ENCODE results near the gene HK1.

Gene HK1

DNA sequence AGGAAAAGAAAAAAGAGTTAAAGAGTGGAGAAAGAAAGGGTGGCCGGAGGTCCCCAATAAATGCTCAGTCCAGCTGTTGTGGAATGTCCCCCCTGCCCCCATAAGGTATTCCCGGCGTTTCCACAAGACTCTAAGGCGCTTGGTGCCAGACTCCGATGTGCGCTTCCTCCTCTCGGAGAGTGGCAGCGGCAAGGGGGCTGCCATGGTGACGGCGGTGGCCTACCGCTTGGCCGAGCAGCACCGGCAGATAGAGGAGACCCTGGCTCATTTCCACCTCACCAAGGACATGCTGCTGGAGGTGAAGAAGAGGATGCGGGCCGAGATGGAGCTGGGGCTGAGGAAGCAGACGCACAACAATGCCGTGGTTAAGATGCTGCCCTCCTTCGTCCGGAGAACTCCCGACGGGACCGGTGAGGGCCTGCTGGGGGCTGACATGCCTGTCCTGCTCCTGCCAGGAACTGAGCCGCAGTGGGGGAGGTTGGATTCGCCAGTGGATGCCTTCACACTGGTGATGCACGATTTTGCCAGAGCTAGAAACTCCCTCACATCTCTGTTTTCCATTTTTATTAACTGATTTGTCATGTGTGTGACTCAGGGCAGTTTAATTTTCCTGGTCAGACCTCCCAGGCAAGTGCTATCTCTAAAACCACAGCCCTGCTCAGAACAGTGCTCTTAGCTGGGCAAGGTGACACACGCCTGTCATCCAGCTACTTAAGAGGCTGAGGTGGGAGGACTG, 104.3 kb downstream of the HK1 start:
- DNase-seq = no peak

DNA sequence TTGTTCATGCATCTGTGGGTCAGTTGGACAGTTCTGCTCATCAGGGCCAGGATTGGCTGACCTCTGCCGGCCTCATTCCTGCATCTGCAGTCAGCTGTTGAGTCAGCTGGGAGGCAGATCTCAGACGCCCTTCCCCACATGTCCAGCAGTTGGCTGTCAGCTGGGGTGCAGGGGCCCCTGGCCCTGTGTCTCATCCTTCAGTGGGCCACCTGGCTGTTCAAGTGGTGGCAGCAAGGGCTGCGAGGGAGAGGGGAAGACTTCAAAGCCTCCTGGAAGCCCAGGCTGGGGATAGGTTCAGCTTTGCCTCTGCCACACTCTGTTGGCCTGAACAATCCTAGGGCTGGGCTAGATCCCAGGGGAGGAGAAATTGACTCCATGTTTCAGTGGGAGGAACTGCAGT, 105.3 kb downstream of the HK1 start:
- DNase-seq = no peak

DNA sequence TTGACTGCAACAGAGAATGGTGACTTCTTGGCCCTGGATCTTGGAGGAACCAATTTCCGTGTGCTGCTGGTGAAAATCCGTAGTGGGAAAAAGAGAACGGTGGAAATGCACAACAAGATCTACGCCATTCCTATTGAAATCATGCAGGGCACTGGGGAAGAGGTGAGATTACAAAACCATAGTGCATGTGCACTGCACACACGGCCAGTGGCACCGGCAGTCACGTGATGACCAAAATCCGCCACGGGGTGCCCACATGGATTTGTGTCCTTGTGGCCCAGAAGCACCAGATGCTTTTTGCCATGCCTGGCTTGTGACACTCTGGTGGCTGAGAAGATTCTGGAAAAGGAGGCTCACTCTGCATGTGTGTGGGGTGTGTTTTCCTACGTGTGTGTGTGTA, 106.0 kb downstream of the HK1 start:
- no peak for DNase-seq

DNA sequence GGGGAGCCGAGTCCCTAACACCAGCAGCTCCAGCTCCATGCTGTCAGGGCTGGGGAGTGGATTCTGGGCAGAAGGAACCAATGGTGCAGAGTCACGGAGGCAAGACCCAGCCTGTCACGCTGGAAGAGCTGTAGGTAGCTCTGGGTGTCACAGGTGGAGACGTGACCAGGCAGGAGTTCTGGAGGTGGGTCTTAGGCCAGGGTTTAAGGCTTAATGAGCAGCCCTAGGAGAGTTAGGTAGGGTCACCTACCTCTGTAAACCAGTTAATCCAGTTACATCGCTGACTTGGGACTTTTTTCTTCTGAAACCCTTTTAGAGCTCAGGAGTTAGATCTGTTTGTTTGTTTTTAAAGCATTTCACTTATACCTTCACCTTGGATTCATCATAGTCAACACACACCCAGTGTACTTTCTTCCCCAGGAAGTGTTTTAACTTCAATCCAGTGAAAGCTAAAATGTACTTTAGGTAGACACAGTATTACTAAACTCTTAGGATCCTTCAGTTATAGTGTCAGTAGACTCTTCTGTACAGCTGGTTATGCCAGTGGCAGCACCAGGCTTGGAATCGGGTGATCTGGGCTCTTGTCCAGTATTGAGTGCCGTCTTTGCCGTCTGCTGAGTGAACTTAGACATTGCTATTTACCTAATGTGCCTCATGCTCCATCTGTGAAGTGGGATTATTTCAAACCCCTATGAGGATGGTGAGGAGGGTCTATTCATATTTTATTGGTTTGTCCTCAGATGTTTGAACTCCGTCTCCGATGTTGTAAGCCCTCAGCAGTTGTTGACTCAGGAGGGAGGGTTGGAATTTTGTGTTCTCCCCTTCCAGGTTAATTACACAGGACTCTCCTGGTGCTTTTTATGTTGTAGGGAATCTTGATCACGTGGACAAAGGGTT, 107.4 kb downstream of the HK1 start:
- no peak for DNase-seq

DNA sequence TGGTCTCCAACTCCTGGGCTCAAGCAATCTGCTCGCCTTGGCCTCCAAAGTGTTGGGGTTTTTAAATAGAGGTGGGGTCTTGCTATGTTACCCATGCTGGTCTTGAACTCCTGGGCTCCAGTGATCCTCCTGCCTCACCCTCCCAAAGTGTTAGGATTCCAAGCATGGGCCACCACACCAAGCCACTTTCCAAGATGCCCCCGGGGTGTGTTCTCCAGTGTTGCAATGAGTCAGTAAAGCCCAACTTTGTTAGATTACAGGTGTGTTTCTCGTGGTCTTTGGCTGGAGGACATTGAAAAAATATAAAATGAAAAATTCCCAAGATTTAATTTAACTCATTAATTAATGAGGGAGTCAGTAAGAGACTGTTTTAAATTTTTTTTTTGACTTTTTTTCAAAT, 109.2 kb downstream of the HK1 start:
- no peak for DNase-seq

DNA sequence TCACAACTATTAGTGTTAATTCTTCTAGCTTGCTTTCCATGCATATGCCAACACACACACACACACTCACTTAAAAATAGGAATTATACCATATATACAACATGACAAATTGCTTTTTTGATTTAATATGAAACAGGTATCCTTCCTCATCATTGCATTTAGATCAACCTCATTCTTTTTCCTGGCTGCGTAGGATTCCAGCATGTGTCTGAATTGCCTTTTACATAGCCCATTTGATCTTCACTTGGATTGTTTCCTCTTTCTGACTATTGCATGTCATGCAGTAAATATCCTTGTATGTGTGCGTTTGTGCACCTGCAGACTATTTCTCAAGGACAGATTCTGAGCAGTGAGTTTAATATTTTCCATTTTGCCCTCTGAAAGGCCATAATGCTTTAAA, 110.2 kb downstream of the HK1 start:
- no peak for DNase-seq

DNA sequence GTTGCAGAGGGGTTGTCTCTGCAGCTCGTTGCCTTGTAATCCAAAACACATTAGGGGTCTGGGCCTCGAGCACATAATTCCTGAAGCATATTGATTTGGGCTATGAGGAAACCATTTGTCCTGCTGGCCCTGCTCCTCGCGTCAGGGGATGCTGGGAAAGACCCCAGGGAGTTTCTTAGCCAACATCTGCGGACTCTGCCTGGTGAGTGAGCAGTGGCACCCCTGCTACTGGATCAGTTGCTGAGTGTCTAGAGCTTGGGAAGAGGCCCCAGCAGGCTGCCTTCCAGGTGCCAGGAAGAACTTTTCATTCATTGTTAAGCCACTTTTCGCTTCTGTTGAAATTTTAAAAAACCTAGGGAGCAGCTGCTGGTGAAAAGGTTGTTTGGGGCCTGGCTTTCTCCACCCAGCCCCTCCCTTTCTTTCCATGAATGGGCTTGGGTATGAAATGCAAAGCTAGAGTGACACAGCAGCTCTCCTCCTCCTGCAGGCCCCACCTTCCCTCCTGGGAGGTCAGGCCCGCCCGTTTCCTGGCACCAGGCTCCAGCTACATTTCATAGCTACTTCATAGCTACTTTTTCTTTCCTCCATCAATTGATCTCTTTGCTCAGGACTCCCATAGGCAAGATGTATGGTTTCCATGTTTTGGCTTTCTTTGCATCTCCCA, 111.7 kb downstream of the HK1 start:
- DNase-seq = no peak

DNA sequence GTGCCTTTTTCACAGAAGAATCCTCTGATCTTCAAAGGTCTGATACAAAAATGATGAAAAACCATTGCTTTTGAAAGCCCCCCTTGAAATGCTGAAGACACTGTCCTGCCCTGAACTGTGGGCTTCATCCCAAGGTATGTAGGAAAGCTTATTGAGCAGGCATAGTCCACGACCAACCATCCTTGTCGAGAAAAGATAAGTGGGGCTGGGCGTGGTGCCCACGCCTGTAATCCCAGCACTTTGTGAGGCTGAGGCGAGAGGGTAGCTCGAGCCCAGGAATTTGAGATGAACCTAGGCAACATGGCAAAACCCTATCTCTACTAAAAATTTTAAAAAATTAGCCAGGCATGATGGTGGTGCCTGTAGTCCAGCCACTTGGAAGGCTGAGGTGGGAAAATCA, 112.9 kb downstream of the HK1 start:
- DNase-seq = no peak

DNA sequence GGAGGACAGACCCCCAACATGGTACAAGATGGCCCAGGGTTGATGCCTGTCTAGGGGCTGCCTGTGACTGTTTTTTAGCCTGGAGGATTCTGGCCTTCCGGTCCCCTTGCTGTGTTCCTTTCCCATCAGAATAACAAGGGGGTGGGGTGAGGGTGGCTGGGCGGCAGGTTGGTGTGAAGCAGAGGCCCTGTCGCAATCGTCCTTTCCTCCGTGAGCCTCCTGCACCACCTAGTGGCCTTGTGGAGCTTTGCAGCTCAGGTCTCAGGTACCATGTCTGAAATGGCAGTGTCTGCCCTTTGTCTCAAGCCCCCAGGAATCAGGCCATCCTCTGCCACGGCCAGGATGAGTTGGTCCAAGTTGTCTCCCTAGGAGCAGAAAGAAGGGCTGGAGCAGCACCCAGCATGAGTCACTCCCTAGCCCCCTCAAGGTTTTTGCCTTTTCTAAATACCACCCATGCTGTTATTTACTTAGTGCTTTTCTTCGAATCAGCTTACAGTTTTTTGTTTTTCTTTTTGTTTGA, 114.2 kb downstream of the HK1 start:
- DNase-seq = peak; percentile 73

DNA sequence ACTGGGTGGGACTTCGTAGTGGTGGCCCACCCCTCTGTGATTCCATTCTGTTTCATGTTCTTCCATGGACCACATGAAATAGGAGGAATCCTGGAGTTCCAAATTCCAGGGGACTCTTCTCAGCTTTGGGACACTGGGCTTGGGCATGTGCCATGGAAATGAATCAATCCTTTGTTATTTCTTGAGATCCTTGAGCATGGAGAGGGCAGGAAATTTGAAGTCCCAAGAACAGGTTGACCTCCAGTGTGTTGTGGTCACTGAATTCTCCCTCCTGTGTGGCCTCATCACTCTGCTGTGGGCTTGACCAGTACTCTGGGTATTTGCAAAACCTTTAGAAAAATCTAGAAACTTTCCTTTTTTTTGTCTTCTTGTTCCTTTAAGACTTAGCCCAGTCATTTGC, 115.7 kb downstream of the HK1 start:
- DNase-seq = no peak

DNA sequence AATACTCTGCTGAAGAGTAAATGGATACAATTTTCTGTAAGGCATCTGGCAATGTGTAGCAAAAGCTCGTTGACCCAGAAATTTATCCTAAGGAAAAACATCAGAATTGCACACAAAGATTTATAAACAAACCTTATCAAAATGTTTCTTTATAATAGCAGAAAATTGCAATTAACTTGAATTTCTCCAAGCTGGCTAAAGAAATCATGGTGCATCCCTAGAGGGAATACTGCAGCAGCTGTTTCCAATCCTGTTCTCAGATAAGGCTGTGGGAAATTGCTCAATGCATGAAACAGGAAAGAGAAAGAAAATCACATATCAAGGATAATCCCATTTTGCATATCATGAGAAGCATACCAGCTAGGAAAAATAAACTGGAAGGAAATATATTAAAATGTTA, 119.7 kb downstream of the HK1 start:
- no peak for DNase-seq

DNA sequence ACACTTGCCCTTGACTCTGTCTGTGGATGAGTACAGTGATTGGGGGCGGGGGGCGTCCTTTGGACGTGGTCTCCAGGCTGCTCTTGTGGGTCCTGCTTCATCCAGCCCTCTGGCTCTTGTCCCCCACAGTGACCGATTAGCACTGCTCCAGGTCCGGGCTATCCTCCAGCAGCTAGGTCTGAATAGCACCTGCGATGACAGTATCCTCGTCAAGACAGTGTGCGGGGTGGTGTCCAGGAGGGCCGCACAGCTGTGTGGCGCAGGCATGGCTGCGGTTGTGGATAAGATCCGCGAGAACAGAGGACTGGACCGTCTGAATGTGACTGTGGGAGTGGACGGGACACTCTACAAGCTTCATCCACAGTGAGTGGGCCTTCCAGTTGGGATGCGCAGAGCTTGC, 120.2 kb downstream of the HK1 start:
- DNase-seq = no peak

DNA sequence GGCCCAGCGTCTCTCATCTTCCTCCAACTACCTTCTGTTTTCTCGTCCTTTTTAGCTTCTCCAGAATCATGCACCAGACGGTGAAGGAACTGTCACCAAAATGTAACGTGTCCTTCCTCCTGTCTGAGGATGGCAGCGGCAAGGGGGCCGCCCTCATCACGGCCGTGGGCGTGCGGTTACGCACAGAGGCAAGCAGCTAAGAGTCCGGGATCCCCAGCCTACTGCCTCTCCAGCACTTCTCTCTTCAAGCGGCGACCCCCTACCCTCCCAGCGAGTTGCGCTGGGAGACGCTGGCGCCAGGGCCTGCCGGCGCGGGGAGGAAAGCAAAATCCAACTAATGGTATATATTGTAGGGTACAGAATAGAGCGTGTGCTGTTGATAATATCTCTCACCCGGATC, 122.6 kb downstream of the HK1 start:
- DNase-seq = no peak

DNA sequence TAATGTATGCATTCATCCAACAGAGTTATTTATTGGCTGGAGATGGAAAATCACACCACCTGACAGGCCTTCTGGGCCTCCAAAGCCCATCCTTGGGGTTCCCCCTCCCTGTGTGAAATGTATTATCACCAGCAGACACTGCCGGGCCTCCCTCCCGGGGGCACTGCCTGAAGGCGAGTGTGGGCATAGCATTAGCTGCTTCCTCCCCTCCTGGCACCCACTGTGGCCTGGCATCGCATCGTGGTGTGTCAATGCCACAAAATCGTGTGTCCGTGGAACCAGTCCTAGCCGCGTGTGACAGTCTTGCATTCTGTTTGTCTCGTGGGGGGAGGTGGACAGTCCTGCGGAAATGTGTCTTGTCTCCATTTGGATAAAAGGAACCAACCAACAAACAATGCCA, 123.1 kb downstream of the HK1 start:
- DNase-seq = no peak

DNA sequence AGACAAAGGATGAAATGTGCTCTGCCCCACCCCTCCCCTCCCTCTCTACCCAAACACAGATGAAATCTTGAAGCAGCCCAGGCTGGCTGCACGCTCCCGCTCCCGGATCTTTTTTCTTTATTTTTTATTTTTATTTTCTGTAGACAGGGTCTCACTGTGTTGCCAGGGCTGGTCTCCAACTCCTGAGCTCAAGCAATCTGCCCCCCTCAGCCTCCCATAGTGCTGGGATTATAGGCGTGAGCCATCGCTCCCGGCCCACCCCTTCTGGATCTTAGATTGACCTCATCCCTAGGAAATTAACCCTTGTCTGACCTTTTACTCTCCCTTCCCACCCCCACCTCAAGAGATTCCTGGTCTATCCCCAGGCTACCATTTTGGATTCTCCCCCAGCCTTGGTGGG, 124.1 kb downstream of the HK1 start:
- DNase-seq = no peak

DNA sequence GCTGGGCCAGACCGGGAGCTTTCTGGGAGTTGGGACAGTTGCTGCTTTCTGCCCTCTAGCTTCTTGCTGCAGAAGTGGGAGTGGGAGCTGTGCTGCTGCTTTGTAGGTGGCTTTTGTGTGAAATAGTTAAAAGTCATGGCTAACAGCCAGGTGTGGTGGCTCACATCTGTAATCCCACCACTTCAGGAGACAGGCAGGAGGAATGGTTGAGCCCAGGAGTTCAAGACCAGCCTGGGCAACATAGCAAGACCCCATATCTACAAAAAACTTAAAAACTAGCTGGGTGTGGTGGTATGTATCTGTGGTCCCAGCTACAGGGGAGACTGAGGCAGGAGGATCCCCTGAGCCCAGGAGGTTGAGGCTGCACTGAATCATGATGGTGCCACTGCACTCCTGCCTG, 124.8 kb downstream of the HK1 start:
- no peak for DNase-seq

DNA sequence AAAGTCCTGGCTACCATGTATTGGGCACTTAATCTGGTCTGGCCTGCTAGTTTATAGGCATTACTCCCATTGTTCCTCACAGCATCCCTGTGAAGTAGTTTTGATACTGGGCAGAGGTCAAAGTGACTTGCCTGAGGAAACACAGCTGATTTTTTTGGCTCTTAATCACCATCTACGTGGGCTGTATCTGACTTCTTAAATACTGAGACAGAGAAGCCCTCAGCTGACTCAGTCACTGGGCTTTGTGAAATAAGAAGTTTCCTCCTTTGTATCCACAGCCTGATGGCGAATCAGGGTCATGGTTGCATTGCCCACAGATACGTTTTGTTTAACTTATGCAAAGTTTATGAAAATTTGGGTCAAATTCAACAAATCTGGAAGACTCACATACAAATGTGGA, 125.2 kb downstream of the HK1 start:
- DNase-seq = no peak

DNA sequence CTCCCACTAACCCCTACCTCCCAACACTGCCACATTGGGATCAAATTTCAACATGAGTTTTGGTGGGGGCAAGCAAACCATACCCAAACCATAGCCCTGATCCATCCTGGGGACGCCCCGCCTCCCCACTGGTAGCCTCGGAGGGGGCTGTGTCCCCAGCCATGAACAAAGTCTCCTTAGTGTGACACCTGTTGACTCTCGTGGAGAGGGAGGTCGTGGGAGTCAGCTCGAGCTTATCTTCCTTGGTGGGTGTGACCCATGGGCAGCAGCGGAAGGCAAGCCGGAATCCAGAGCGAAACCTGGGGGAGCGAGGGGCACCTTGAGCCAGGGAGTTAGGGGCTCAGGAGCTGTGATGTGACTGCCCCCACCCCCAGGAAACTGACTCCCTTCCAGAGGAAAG, 126.5 kb downstream of the HK1 start:
- no peak for DNase-seq

DNA sequence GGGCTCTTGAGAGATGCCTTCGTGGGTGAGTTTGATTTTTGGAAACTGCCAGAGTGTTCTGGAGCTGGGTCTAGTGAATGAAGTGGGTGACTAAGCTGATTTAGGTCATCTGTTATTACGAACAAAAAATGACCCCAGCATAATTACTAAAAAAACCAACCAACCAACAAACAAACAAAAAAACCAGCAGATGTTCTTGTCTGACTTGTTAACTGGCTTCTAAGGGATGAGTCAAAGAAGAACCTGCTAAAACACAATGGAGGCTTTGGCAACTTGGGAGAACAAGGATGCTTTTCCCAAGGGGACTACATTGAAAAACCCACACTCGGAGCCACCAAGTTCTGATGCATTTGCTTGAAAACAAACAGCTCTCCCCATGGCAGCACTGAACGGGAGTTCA, 126.9 kb downstream of the HK1 start:
- DNase-seq = no peak

DNA sequence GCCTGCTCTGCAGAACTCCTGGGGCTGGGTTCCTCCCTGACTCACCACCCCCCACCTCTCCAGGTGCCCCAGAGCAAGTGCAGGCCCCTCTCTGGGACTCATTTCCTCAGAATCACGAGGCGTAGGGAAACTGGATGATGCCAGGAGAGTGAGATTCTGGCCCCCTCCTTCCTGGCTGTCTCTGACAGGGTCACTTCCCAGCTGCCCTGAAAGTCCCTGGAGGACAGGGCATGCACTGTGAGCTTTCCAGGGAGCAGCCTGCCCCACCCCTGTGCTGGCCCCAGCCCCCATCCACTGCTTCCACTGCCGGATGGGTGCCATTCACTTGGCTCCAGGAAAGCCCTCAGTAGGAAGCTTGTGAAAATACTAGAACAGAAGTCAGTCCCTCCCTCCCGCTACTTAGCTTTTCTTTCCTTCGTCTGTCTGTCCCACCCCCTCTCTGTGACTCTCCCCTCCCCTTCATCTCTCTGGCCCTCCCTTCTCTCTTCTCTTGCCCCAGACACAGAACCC, 128.1 kb downstream of the HK1 start:
- no peak for DNase-seq

DNA sequence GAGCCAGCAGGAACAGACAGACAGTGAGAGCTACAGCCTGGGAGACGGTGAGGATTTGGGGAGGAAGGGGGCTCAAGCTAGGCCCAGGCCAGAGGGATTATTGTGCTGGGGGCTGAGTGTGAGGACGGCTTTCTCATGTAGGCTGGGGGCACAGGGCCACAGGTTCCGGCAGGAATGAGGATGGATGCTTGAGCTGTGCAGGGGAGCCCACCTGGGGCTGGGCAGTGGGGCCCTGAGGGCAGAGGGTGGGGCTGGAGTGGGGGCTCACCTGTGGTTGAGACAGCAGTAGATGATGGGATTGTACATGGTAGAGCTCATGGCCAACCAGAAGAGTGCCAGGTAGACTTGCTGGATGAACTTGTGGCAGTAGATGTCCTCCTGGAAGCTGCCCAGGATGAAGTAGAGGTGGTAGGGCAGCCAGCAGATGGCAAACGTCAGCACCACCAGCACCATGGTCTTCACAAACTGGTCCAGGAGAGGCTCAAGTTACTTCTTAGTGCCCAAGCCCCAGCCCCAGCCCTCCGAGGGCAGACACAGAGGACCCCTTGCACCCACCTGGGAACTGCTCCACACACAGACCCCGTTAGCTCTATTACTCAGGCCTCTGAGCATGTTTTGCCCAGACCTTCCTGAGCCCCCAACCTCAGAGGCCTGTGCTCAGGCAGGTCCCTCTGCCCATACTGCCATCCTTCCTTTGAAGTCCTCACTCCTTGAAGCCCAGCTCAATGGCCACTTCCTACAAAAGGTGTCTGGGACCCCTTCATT, 128.7 kb downstream of the HK1 start:
- DNase-seq = no peak

DNA sequence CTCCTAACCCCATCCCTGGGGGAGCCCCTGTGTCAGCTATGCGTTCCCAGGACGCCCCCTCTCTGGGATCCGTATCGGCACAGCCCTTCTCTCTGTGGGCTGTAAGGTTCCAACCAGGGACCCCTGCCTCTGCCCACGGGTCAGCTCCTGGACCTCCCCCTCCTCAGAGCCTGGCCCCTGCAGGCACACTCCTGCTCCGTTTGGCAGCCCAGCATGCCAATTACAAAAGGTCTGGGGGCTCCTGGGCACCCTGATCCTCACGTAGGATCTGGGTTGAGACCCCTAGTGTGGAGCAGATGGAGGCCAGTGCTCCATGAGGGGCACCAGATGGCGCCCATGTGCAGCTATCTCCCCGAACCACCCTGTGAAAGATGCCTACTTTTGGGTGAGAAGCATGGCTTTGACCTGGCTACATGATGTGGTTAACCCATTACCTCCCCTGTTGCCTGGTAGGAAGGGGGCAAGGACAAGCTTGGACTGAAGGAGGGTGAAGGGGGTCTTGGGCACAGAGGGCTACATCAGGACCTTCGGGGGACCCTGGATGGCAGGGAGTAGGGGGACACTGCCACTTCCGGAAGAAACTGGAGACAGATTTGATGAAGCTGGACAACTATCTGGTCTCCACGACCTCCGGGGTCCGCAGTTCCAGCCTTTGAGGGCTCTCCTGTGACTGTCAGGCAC, 129.5 kb downstream of the HK1 start:
- DNase-seq = peak; percentile 10

Measured in NCI-H774 (cell line).